ENCODE results near the gene TBC1D5. TPM values are rescaled to one million over a fixed set of nuclear protein-coding genes. Genes with fewer than 3 reads are reported as not detected.
A peak's percentile ranks its signal among the peaks of the same experiment; 100 is the strongest.

TBC1D5 gene
- total and polyA plus RNA-seq, 2 of the 8 experiments (the other 6 are each of a cell fraction or from before 2014, with no cell fraction given), result 11.0 to 22.9 TPM

GRCh38 chr3:17119201-17120072, 623.0 kb downstream of the TBC1D5 start:
- Histone ChIP-seq H3K4ac (replicated peaks; ENCODE audit: insufficient read length, low read depth, low read length) (no peak overlapping the region), H3K23me2 (ENCODE audit: low read depth, low read length) (no peaks in the 10 kb centered on the region), H3K79me1 (ENCODE audit: low read depth, low read length) (no peaks in the 10 kb centered on the region), H4K5ac (ENCODE audit: insufficient read length, low read depth, low read length) (no peak overlapping the region), H3K18ac (ENCODE audit: extremely low read depth, low read length) (no peak overlapping the region), H3K9me3 (ENCODE audit: insufficient read depth in 2 of 2, low read depth in 1 of 2, low read length in 1 of 2) (no peaks in the 10 kb centered on the region), H3K36me3 (ENCODE audit: control insufficient read depth in 2 of 4, insufficient read depth in 4 of 4, low read length in 3 of 4) (no peaks in the 10 kb centered on the region), H2BK5ac (ENCODE audit: low read depth, low read length) (no peak overlapping the region), H3K27ac (ENCODE audit: low read depth, low read length) (no peak overlapping the region), H2BK20ac (ENCODE audit: low read length) (no peak overlapping the region), H3K4me2 (ENCODE audit: insufficient read depth in 1 of 2, low read depth in 2 of 2, low read length in 2 of 2) (no peak overlapping the region), H3K4me3 (ENCODE audit: extremely low read depth in 1 of 4, insufficient read depth in 2 of 4, low read depth in 3 of 4, low read length in 4 of 4) (no peak overlapping the region), H4K8ac (ENCODE audit: extremely low read depth, insufficient read depth, low read length) (no peak overlapping the region), H3K4me1 (replicated peaks in 1 of 4; ENCODE audit: control insufficient read depth in 3 of 4, insufficient read depth in 4 of 4, low read length in 3 of 4) (no peaks in the 10 kb centered on the region), H2AFZ (ENCODE audit: low read length) (no peak overlapping the region), H2BK15ac (ENCODE audit: low read length) (no peak overlapping the region), H3K79me2 (ENCODE audit: control insufficient read depth in 1 of 2, insufficient read depth in 2 of 2, low read length in 2 of 2) (no peaks in the 10 kb centered on the region), H3K9ac (replicated peaks in 1 of 4; ENCODE audit: extremely low read depth in 1 of 4, low read depth in 3 of 4, low read length in 3 of 4) (no peak overlapping the region), H2BK120ac (replicated peaks; ENCODE audit: low read depth, low read length) (no peak overlapping the region), H3K23ac (ENCODE audit: insufficient read length) (no peak overlapping the region), H3K27me3 (replicated peaks in 1 of 4; ENCODE audit: control insufficient read depth in 3 of 4, extremely low read depth in 1 of 4, insufficient read depth in 3 of 4, low read length in 3 of 4) (no peaks in the 10 kb centered on the region), H4K91ac (replicated peaks; ENCODE audit: insufficient read length, low read length) (no peak overlapping the region), H4K20me1 (replicated peaks in 1 of 2; ENCODE audit: control insufficient read depth in 1 of 2, insufficient read depth in 2 of 2, low read length in 2 of 2) (no peaks in the 10 kb centered on the region), H3K14ac (ENCODE audit: insufficient read length) (no peak overlapping the region), H2AK5ac (ENCODE audit: low read depth, low read length) (no peak overlapping the region), H3K56ac (replicated peaks; ENCODE audit: insufficient read length, low read depth, low read length) (no peak overlapping the region), H2BK12ac (ENCODE audit: low read depth, low read length) (no peak overlapping the region)
- CTCF ChIA-PET (ENCODE audit: partially characterized antibody), result no interaction called here
- POLR2A ChIA-PET (ENCODE audit: partially characterized antibody), result no interaction called here
- peak in 1 of 2 experiments; percentile 29 for DNase-seq (ENCODE audit: low read depth in 1 of 2, low spot score in 2 of 2)
- 76% methylated on average over 5 of the region's 5 CpGs; no CpG with 5 or more reads in 1 of the 2 experiments for WGBS, 2 experiments (ENCODE audit: extremely low coverage in 1 of 2, insufficient coverage in 1 of 2, insufficient read length in 1 of 2, insufficient replicate concordance in 2 of 2, low coverage in 1 of 2, low lambda C conversion rate in 2 of 2, missing lambda C conversion rate in 1 of 2)
- no peak for FAIRE-seq
- TF ChIP-seq BCL11A (IDR thresholded peaks at IDR 0.05; ENCODE audit: low read depth in 2 of 2, low read length in 2 of 2) (no peak), TEAD4 (IDR thresholded peaks at IDR 0.05; ENCODE audit: low read depth, low read length) (no peak), SUZ12 (IDR thresholded peaks at IDR 0.05; ENCODE audit: low read length) (no peak), KDM5A (IDR thresholded peaks at IDR 0.05; ENCODE audit: low read length) (no peak), TCF12 (IDR thresholded peaks at IDR 0.05; ENCODE audit: low read depth, low read length) (no peak), SP2 (IDR thresholded peaks at IDR 0.05; ENCODE audit: low read length) (no peak), ATF2 (IDR thresholded peaks at IDR 0.05; ENCODE audit: low read length) (no peak), CBX8 (IDR thresholded peaks at IDR 0.05; ENCODE audit: borderline replicate concordance, low read depth, low read length) (no peak), CHD1 (IDR thresholded peaks at IDR 0.05; ENCODE audit: low read depth, low read length) (no peak), KDM1A (IDR thresholded peaks at IDR 0.05; ENCODE audit: borderline replicate concordance, low read length) (no peak), RBBP5 (IDR thresholded peaks at IDR 0.05; ENCODE audit: borderline replicate concordance, low read depth, low read length) (no peak)
